DMS114 treated with DMSO at 0.1 percent for 48 hours (cell line): ENCODE data around the gene TMEM201.

Experiments used
- DNase-seq: peaks from one replicate; lab custom pipeline; 2025; ENCODE audit not compliant: unreplicated experiment; lab: John Stamatoyannopoulos, UW

TMEM201 gene

GRCh38 chr1:9576903-9577302 lies 11.8 kb upstream of the TMEM201 start:
- no peak for DNase-seq

- DNase-seq, result no peak
Measured at GRCh38 chr1:9577423-9577822, 11.3 kb upstream of the TMEM201 start.

GRCh38 chr1:9580942-9581341 lies 7.8 kb upstream of the TMEM201 start:
- DNase-seq, result no peak

- DNase-seq, result no peak
Measured at GRCh38 chr1:9586147-9586766, 2.5 kb upstream of the TMEM201 start.

GRCh38 chr1:9589144-9589718 lies 520 bp downstream of the TMEM201 start:
- no peak for DNase-seq

- no peak for DNase-seq
Measured at GRCh38 chr1:9589719-9590157, 1.0 kb downstream of the TMEM201 start.

GRCh38 chr1:9590201-9590600 lies 1.5 kb downstream of the TMEM201 start:
- no peak for DNase-seq

- no peak for DNase-seq
Measured at GRCh38 chr1:9590945-9591668, 2.4 kb downstream of the TMEM201 start.

GRCh38 chr1:9591669-9592509 lies 3.2 kb downstream of the TMEM201 start:
- no peak for DNase-seq

GRCh38 chr1:9592510-9593075 lies 3.9 kb downstream of the TMEM201 start:
- no peak for DNase-seq

- DNase-seq, result no peak
Measured at GRCh38 chr1:9593147-9593491, 4.4 kb downstream of the TMEM201 start.

- DNase-seq, result no peak
Measured at GRCh38 chr1:9593492-9594465, 5.1 kb downstream of the TMEM201 start.

- DNase-seq, result no peak
Measured at GRCh38 chr1:9594471-9595155, 5.9 kb downstream of the TMEM201 start.

GRCh38 chr1:9595156-9595967 lies 6.7 kb downstream of the TMEM201 start:
- DNase-seq, result no peak

GRCh38 chr1:9595968-9596340 lies 7.2 kb downstream of the TMEM201 start:
- no peak for DNase-seq

GRCh38 chr1:9596415-9597123 lies 7.9 kb downstream of the TMEM201 start:
- DNase-seq, result no peak

GRCh38 chr1:9597361-9598315 lies 8.9 kb downstream of the TMEM201 start:
- no peak for DNase-seq
